ENCODE data around the gene USP34.
"Not testable (repeated sequence)": the region's sequence is repeated elsewhere in the genome, so short reads cannot be mapped to it uniquely, and the experiment has no call there.

Gene USP34

GRCh38 chr2:61456746-61457420, 14.0 kb downstream of the USP34 start:
- DNase-seq, result no peak

- DNase-seq, result no peak
Observed at GRCh38 chr2:61456070-61456745, 14.7 kb downstream of the USP34 start.

GRCh38 chr2:61454972-61455371, 15.9 kb downstream of the USP34 start:
- DNase-seq, result not testable (repeated sequence)

- no peak for DNase-seq
Observed at GRCh38 chr2:61454383-61454782, 16.5 kb downstream of the USP34 start.

GRCh38 chr2:61452392-61452791, 18.5 kb downstream of the USP34 start:
- DNase-seq, result no peak

- no peak for DNase-seq
Observed at GRCh38 chr2:61451178-61451577, 19.7 kb downstream of the USP34 start.

GRCh38 chr2:61450144-61450543, 20.7 kb downstream of the USP34 start:
- DNase-seq, result no peak

GRCh38 chr2:61448229-61448628, 22.7 kb downstream of the USP34 start:
- DNase-seq, result no peak

GRCh38 chr2:61446971-61447370, 23.9 kb downstream of the USP34 start:
- not testable (repeated sequence) for DNase-seq

GRCh38 chr2:61443342-61444041, 27.4 kb downstream of the USP34 start:
- no peak for DNase-seq

GRCh38 chr2:61439241-61440002, 31.5 kb downstream of the USP34 start:
- DNase-seq, result no peak

GRCh38 chr2:61438670-61439069, 32.2 kb downstream of the USP34 start:
- no peak for DNase-seq

GRCh38 chr2:61437170-61437569, 33.7 kb downstream of the USP34 start:
- no peak for DNase-seq

GRCh38 chr2:61436092-61436491, 34.8 kb downstream of the USP34 start:
- no peak for DNase-seq

- DNase-seq, result no peak
Observed at GRCh38 chr2:61435291-61435690, 35.6 kb downstream of the USP34 start.

GRCh38 chr2:61434314-61434713, 36.6 kb downstream of the USP34 start:
- DNase-seq, result peak; percentile 87 to 97

GRCh38 chr2:61433606-61434005, 37.3 kb downstream of the USP34 start:
- DNase-seq, result no peak

GRCh38 chr2:61432990-61433389, 37.9 kb downstream of the USP34 start:
- no peak for DNase-seq

- no peak for DNase-seq
Observed at GRCh38 chr2:61431345-61431744, 39.5 kb downstream of the USP34 start.

- DNase-seq, result peak; percentile 67 to 78
Observed at GRCh38 chr2:61426267-61426897, 44.5 kb downstream of the USP34 start.

GRCh38 chr2:61425605-61426155, 45.2 kb downstream of the USP34 start:
- no peak for DNase-seq

GRCh38 chr2:61423714-61424113, 47.2 kb downstream of the USP34 start:
- no peak for DNase-seq
